ENCODE results near the gene RIOK2.

The RIOK2 gene

GRCh38 chr5:97125125-97125683 lies 57.8 kb downstream of the RIOK2 start:
- no peak for DNase-seq (ENCODE audit: low spot score)

GRCh38 chr5:97124335-97124734 lies 58.7 kb downstream of the RIOK2 start:
- DNase-seq (ENCODE audit: low spot score), result no peak

- no peak for DNase-seq (ENCODE audit: low spot score)
These were observed 61.2 kb downstream of the RIOK2 start for GRCh38 chr5:97121848-97122247.

- DNase-seq (ENCODE audit: low spot score), result no peak
These were observed 62.9 kb downstream of the RIOK2 start for GRCh38 chr5:97120195-97120594.

GRCh38 chr5:97119007-97119390 lies 64.0 kb downstream of the RIOK2 start:
- no peak for DNase-seq (ENCODE audit: low spot score)

- no peak for DNase-seq (ENCODE audit: low spot score)
These were observed 64.6 kb downstream of the RIOK2 start for GRCh38 chr5:97118261-97119006.

- no peak for DNase-seq (ENCODE audit: low spot score)
These were observed 67.1 kb downstream of the RIOK2 start for GRCh38 chr5:97115932-97116331.

- no peak for DNase-seq (ENCODE audit: low spot score)
These were observed 70.8 kb downstream of the RIOK2 start for GRCh38 chr5:97112230-97112629.

GRCh38 chr5:97111616-97112015 lies 71.4 kb downstream of the RIOK2 start:
- peak; percentile 22 for DNase-seq (ENCODE audit: low spot score)

GRCh38 chr5:97111004-97111403 lies 72.0 kb downstream of the RIOK2 start:
- DNase-seq (ENCODE audit: low spot score), result no peak
